B cell (primary cell): ENCODE measurements around the gene TMEM154. TPM values are rescaled to one million over a fixed set of nuclear protein-coding genes. Genes with fewer than 3 reads are reported as not detected.

ENCODE experiments used
- ATAC-seq: fragments of 200-7000 bp; cut with Tn5 transposase; one replicate; pipeline ENCODE4 v1.10.0; 2021; ENCODE audit warnings: low read depth, mild to moderate bottlenecking, moderate number of reproducible peaks, moderate library complexity
- CTCF ChIA-PET: fragments of 350-600 bp; sonication (Branson Sonifier 250); formaldehyde crosslinking; loops from one replicate; lab custom pipeline; 2021; ENCODE audit warnings: antibody characterized with exemption, inconsistent platforms; lab: Charles Lee
- POLR2A ChIA-PET: fragments of 350-600 bp; sonication (Branson Sonifier 250); formaldehyde crosslinking; loops from one replicate; lab custom pipeline; 2021; ENCODE audit warnings: antibody characterized with exemption; lab: Charles Lee
- DNase-seq: peaks from one replicate; pipeline ENCODE4 v3.0.0; 2013
- H2AFZ ChIP-seq: 2 replicates; pipeline ENCODE4 v1.6.1; 2012; ENCODE audit warnings: mild to moderate bottlenecking, low read depth, low read length; ENCODE audit not compliant: insufficient read depth, poor library complexity, severe bottlenecking
- H3K27ac ChIP-seq, 2 donors: 1 replicate in 1 of 2; 2 replicates in 1 of 2; pipeline ENCODE4 v1.5.1; 2012 to 2013; ENCODE audit warnings: low read length in 2 of 2, mild to moderate bottlenecking in 2 of 2, moderate library complexity in 1 of 2
- H3K27me3 ChIP-seq, 4 experiments: fragments of 200-600 bp in 1 of 4; sonication (generic) in 1 of 4; replicated peaks in 1 of 4; 1 replicate in 2 of 4; 2 replicates in 2 of 4; pipeline versions ENCODE4 v1.6.1 to v1.7.0; 2013 to 2016; ENCODE audit warnings: low read length in 3 of 4, mild to moderate bottlenecking in 2 of 4, mixed read lengths in 1 of 4, moderate library complexity in 1 of 4; ENCODE audit not compliant: insufficient read depth in 4 of 4, control insufficient read depth in 3 of 4; ENCODE audit errors: control extremely low read depth in 1 of 4
- H3K36me3 ChIP-seq, 2 experiments: replicated peaks in 1 of 2; 1 replicate in 1 of 2; 2 replicates in 1 of 2; pipeline versions ENCODE4 v1.6.1 to v1.7.1; 2013; ENCODE audit warnings: low read length in 1 of 2; ENCODE audit not compliant: insufficient read depth in 2 of 2, control insufficient read depth in 1 of 2; ENCODE audit errors: control extremely low read depth in 1 of 2, extremely low read depth in 1 of 2
- H3K4me1 ChIP-seq, 2 donors: fragments of 200-600 bp in 1 of 2; sonication (generic) in 1 of 2; 1 replicate in 1 of 2; 2 replicates in 1 of 2; pipeline versions ENCODE4 v1.5.1 to v1.6.1; 2013 to 2017; ENCODE audit warnings: low read length in 2 of 2; ENCODE audit not compliant: control insufficient read depth in 2 of 2, insufficient read depth in 2 of 2
- H3K4me2 ChIP-seq: replicated peaks from 2 replicates; pipeline ENCODE3; 2012; ENCODE audit warnings: mild to moderate bottlenecking, low read depth, low read length; ENCODE audit not compliant: poor library complexity, severe bottlenecking
- H3K4me3 ChIP-seq, 5 experiments: fragments of 200-600 bp in 1 of 5; sonication (generic) in 1 of 5; 1 replicate in 3 of 5; 2 replicates in 2 of 5; pipeline versions ENCODE4 v1.5.1 to v1.7.0; 2011 to 2016; ENCODE audit warnings: low read length in 4 of 5, mild to moderate bottlenecking in 4 of 5, low read depth in 2 of 5, control low read depth in 1 of 5, moderate library complexity in 1 of 5; ENCODE audit not compliant: insufficient read depth in 1 of 5; ENCODE audit errors: control extremely low read depth in 1 of 5, extremely low read depth in 1 of 5
- H3K79me2 ChIP-seq: fragments of 200-600 bp; sonication (generic); one replicate; pipeline ENCODE4 v1.6.0; 2016; ENCODE audit warnings: low read length; ENCODE audit not compliant: control insufficient read depth, insufficient read depth
- H3K9ac ChIP-seq: fragments of 200-600 bp; sonication (generic); 2 replicates; pipeline ENCODE4 v1.6.1; 2017; ENCODE audit warnings: mild to moderate bottlenecking, low read length, moderate library complexity
- H3K9me3 ChIP-seq, 3 donors: one replicate each; pipeline versions ENCODE4 v1.6.1 to v1.7.1; 2013; ENCODE audit warnings: low read length in 2 of 3; ENCODE audit not compliant: control insufficient read depth in 2 of 3, insufficient read depth in 1 of 3; ENCODE audit errors: control extremely low read depth in 1 of 3
- H4K20me1 ChIP-seq: 2 replicates; pipeline ENCODE4 v1.6.0; 2012; ENCODE audit warnings: mild to moderate bottlenecking, low read length; ENCODE audit not compliant: insufficient read depth, control insufficient read depth, poor library complexity, severe bottlenecking
- H3K27ac Mint-ChIP-seq: one replicate; pipeline ENCODE4 v1.8.0; 2021; ENCODE audit warnings: mixed read lengths
- H3K27me3 Mint-ChIP-seq: one replicate; pipeline ENCODE4 v1.8.0; 2021; ENCODE audit warnings: mixed read lengths
- H3K4me1 Mint-ChIP-seq: one replicate; pipeline ENCODE4 v1.8.0; 2021; ENCODE audit warnings: mixed read lengths
- H3K4me3 Mint-ChIP-seq: one replicate; pipeline ENCODE4 v1.8.0; 2021; ENCODE audit warnings: mixed read lengths
- H3K9me3 Mint-ChIP-seq: one replicate; pipeline ENCODE4 v1.8.0; 2022; ENCODE audit warnings: mixed read lengths; ENCODE audit not compliant: insufficient read depth
- EZH2 ChIP-seq: IDR thresholded peaks from 2 replicates; pipeline ENCODE4 v1.6.1; 2012; ENCODE audit warnings: borderline replicate concordance, low read depth, mild to moderate bottlenecking, moderate library complexity, low read length; ENCODE audit not compliant: insufficient read depth, poor library complexity, severe bottlenecking
- WGBS: methylation state at CpG from one replicate; pipeline ENCODE4 v1.1.5; 2013; ENCODE audit warnings: missing lambda C conversion rate; ENCODE audit not compliant: insufficient coverage; 5-methylcytosine and 5-hydroxymethylcytosine counted together
- intact Hi-C: fragments of 100-400 bp; cut with micrococcal nuclease; formaldehyde crosslinking; loops from one replicate; pipeline ENCODE4 v1.10.0; 2022
- polyA plus RNA-seq: library from polyadenylated mRNA; depleted of rRNA; stranded (reverse); fragments of >200 nt; gene quantifications from 2 replicates; pipeline ENCODE4 v1.2.3, GENCODE V29; 2012
- total RNA-seq, 2 donors: library from RNA; stranded (reverse); fragments of 120-200 nt in 1 of 2; gene quantifications; 1 replicate in 1 of 2; 2 replicates in 1 of 2; pipeline versions ENCODE4 v1.2.3 to v1.2.4, GENCODE V29; 2013 to 2022
- TF ChIP-seq, protein P1 (sequence below): fragments of 200-600 bp; IDR thresholded peaks from one replicate; pipeline ENCODE4 v1.8.0; 2022; ENCODE audit warnings: antibody characterized with exemption, mild to moderate bottlenecking

Gene TMEM154
- total and polyA plus RNA-seq, 2 donors (not counting 1 experiment from before 2014, with no cell fraction given), result 20.1 to 99.1 TPM

DNA sequence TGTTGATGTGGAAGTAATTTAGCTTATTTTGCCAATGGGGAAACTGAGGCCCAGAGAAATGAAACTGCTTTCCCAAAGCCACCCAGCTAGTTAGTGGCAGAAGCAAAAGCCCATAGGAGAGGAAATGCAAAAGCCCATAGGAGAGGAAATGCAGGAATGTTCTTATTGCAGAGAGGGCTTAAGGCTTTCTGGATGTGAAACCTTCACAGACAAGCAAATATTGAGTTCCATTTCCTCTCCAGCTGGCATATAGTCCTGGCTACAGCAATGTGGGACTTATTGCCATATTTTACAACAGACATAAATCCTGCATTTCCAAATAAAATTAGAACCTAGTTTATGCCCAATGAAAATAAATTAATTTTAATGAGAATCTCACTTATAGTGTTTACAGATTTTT is 69.7 kb downstream of the TMEM154 start:
- H3K4me1 ChIP-seq, result no peaks in the 10 kb centered on the region
- H2AFZ ChIP-seq, result no peak overlapping the region
- CTCF ChIA-PET, result interaction anchor here (1.5 kb wide), 1 partner anchor 11 kb away, joined by 3 read pairs; no protein-coding TSS in a partner anchor
- Mint-ChIP-seq H3K4me3 (no peak overlapping the region), H3K27me3 (no peaks in the 10 kb centered on the region), H3K4me1 (no peaks in the 10 kb centered on the region), H3K27ac (no peak overlapping the region), H3K9me3 (no peaks in the 10 kb centered on the region)
- H3K4me3 ChIP-seq, result no peak overlapping the region
- no peak overlapping the region for H3K27ac ChIP-seq
- no peak for TF ChIP-seq EZH2
- TF ChIP-seq, protein P1, sequence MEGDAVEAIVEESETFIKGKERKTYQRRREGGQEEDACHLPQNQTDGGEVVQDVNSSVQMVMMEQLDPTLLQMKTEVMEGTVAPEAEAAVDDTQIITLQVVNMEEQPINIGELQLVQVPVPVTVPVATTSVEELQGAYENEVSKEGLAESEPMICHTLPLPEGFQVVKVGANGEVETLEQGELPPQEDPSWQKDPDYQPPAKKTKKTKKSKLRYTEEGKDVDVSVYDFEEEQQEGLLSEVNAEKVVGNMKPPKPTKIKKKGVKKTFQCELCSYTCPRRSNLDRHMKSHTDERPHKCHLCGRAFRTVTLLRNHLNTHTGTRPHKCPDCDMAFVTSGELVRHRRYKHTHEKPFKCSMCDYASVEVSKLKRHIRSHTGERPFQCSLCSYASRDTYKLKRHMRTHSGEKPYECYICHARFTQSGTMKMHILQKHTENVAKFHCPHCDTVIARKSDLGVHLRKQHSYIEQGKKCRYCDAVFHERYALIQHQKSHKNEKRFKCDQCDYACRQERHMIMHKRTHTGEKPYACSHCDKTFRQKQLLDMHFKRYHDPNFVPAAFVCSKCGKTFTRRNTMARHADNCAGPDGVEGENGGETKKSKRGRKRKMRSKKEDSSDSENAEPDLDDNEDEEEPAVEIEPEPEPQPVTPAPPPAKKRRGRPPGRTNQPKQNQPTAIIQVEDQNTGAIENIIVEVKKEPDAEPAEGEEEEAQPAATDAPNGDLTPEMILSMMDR, result no peak
- POLR2A ChIA-PET, result interaction anchor here (0.6 kb wide), 1 partner anchor 201 kb away, joined by 7 read pairs; no protein-coding TSS in a partner anchor
- H3K4me2 ChIP-seq, result no peak overlapping the region
- no peaks in the 10 kb centered on the region for H3K9me3 ChIP-seq
- H4K20me1 ChIP-seq, result no peaks in the 10 kb centered on the region
- ATAC-seq (no peak), DNase-seq (no peak)
- no peaks in the 10 kb centered on the region for H3K79me2 ChIP-seq
- intact Hi-C loops, result no loop called here
- H3K36me3 ChIP-seq, result no peaks in the 10 kb centered on the region
- no peaks in the 10 kb centered on the region for H3K27me3 ChIP-seq
- no peak overlapping the region for H3K9ac ChIP-seq

DNA sequence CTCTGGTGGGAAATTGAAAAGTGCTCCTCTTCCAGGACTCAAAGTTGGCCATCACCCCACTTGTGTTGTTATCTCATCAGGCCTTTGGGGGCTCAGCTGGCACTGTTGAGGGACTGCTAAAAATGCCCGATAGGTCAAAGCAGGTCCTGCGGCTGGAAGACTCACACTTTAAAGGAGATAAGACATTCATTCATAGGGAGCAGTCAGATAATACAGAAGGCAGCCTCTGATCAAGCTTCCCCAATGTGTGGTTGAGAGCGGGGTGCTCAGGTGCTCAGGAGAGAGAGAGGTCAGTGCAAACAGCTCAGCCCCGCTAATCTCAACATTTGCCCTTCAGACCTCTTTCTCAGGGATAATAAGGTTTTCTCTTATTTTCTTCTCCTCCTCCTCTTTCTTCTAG is 70.3 kb downstream of the TMEM154 start:
- no CpG with 5 or more reads among the region's 4 CpGs for WGBS
- Mint-ChIP-seq H3K27ac (no peak overlapping the region), H3K27me3 (no peaks in the 10 kb centered on the region), H3K4me1 (no peaks in the 10 kb centered on the region), H3K4me3 (no peak overlapping the region), H3K9me3 (no peaks in the 10 kb centered on the region)
- TF ChIP-seq EZH2, result no peak
- TF ChIP-seq, protein P1, result no peak
- no peaks in the 10 kb centered on the region for H3K27me3 ChIP-seq
- H3K9me3 ChIP-seq, result no peaks in the 10 kb centered on the region
- DNase-seq (no peak), ATAC-seq (no peak)
- no peaks in the 10 kb centered on the region for H3K36me3 ChIP-seq
- POLR2A ChIA-PET, result no interaction called here
- CTCF ChIA-PET, result interaction anchor here (0.6 to 1.5 kb wide), 2 partner anchors 12 to 62 kb away, joined by 3 to 4 read pairs; no protein-coding TSS in a partner anchor
- no peak overlapping the region for H3K27ac ChIP-seq
- no peak overlapping the region for H3K4me2 ChIP-seq
- no peak overlapping the region for H3K4me3 ChIP-seq
- intact Hi-C loops, result no loop called here
- no peaks in the 10 kb centered on the region for H3K79me2 ChIP-seq
- H3K4me1 ChIP-seq, result no peaks in the 10 kb centered on the region
- H3K9ac ChIP-seq, result no peak overlapping the region
- no peaks in the 10 kb centered on the region for H4K20me1 ChIP-seq
- no peak overlapping the region for H2AFZ ChIP-seq
